ENCODE results near the gene CD2BP2.
"Not testable (repeated sequence)": the region's sequence is repeated elsewhere in the genome, so short reads cannot be mapped to it uniquely, and the experiment has no call there.

CD2BP2 gene

GRCh38 chr16:30341971-30342370 lies 13.1 kb downstream of the CD2BP2 start:
- DNase-seq (ENCODE audit: low read depth), result not testable (repeated sequence)

GRCh38 chr16:30340621-30341020 lies 14.5 kb downstream of the CD2BP2 start:
- DNase-seq (ENCODE audit: low read depth), result no peak

- DNase-seq (ENCODE audit: low read depth), result not testable (repeated sequence)
Measured at GRCh38 chr16:30338715-30339114, 16.4 kb downstream of the CD2BP2 start.

GRCh38 chr16:30337964-30338357 lies 17.1 kb downstream of the CD2BP2 start:
- DNase-seq (ENCODE audit: low read depth), result not testable (repeated sequence)

- DNase-seq (ENCODE audit: low read depth), result peak; percentile 30
Measured at GRCh38 chr16:30335598-30336474, 19.3 kb downstream of the CD2BP2 start.

GRCh38 chr16:30335028-30335597 lies 20.0 kb downstream of the CD2BP2 start:
- DNase-seq (ENCODE audit: low read depth), result peak; percentile 75

GRCh38 chr16:30334473-30334989 lies 20.6 kb downstream of the CD2BP2 start:
- peak; percentile 82 for DNase-seq (ENCODE audit: low read depth)

GRCh38 chr16:30324220-30324619 lies 30.9 kb downstream of the CD2BP2 start:
- not testable (repeated sequence) for DNase-seq (ENCODE audit: low read depth)

GRCh38 chr16:30318647-30319046 lies 36.5 kb downstream of the CD2BP2 start:
- DNase-seq (ENCODE audit: low read depth), result not testable (repeated sequence)

- DNase-seq (ENCODE audit: low read depth), result not testable (repeated sequence)
Measured at GRCh38 chr16:30310937-30311336, 44.2 kb downstream of the CD2BP2 start.

GRCh38 chr16:30309255-30309654 lies 45.9 kb downstream of the CD2BP2 start:
- DNase-seq (ENCODE audit: low read depth), result not testable (repeated sequence)

Data from iris pigment epithelial cell (primary cell).